Memory B cell (primary cell): ENCODE results near the gene PNPLA6.
"Not testable (repeated sequence)": the region's sequence is repeated elsewhere in the genome, so short reads cannot be mapped to it uniquely, and the experiment has no call there.

Experiments
- ATAC-seq: fragments of 150-1000 bp; cut with Tn5 transposase; 2 replicates; pipeline ENCODE4 v1.10.0; 2021; ENCODE audit warnings: low read depth, mild to moderate bottlenecking, moderate library complexity
- DNase-seq, 2 donors: peaks; one replicate each; pipeline ENCODE4 v3.0.0; 2022; ENCODE audit warnings: low spot score in 2 of 2
- H3K27ac Mint-ChIP-seq: one replicate; pipeline ENCODE4 v1.8.0; 2022; ENCODE audit warnings: mild to moderate bottlenecking, moderate library complexity, mixed read lengths
- H3K27me3 Mint-ChIP-seq: one replicate; pipeline ENCODE4 v1.8.0; 2022; ENCODE audit warnings: mixed read lengths
- H3K36me3 Mint-ChIP-seq: one replicate; pipeline ENCODE4 v1.8.0; 2022; ENCODE audit warnings: mild to moderate bottlenecking, mixed read lengths
- H3K4me1 Mint-ChIP-seq: one replicate; pipeline ENCODE4 v1.8.0; 2022; ENCODE audit warnings: mixed read lengths
- H3K4me3 Mint-ChIP-seq: one replicate; pipeline ENCODE4 v1.8.0; 2022; ENCODE audit warnings: mild to moderate bottlenecking, moderate library complexity, mixed read lengths
- H3K9me3 Mint-ChIP-seq: one replicate; pipeline ENCODE4 v1.8.0; 2022; ENCODE audit warnings: mixed read lengths

The PNPLA6 gene

DNA sequence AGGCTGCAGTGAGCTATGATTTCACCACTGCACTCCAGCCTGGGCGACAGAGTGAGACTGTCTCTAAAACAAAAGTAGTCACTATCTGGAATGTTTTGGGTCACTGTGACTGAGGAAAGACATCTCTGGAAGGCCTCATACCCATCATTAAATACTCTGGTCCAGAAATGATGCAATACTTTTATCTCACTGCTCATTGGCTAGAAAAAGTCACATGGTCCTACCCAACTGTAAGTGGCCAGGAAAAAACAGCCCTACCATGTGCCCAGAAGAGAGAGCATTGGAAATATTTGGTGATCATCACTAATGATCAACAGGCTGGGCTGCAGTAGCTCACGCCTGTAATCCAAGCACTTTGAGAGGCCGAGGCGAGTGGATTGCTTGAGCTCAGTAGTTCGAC is 29.8 kb downstream of the PNPLA6 start:
- Mint-ChIP-seq H3K27me3 (no peaks in the 10 kb centered on the region), H3K9me3 (peaks cover 3% of the 10 kb centered on the region), H3K4me1 (no peaks in the 10 kb centered on the region), H3K4me3 (no peak overlapping the region), H3K27ac (no peak overlapping the region), H3K36me3 (peaks cover 7% of the 10 kb centered on the region)
- no peak for DNase-seq
- ATAC-seq, result no peak

DNA sequence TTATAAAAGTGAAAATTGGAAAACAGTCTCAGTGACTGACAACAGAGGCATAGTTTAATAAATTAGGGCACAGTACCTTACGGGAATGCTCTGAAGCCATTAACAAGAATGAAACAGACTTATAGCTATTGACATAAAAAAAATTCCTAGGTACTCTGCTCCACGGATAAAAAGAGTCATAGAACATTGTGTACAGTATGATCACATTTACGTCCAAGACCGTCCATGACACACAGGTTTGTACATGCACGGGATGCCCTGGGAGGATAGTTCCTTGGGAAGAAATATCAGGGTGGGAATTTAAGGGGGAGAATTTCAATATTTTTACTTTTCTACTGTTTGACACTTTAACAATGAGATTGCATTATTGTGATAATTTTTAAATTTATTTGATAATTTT is 35.2 kb downstream of the PNPLA6 start:
- no peak for ATAC-seq
- Mint-ChIP-seq H3K9me3 (no peaks in the 10 kb centered on the region), H3K27ac (no peak overlapping the region), H3K4me3 (no peak overlapping the region), H3K36me3 (no peaks in the 10 kb centered on the region), H3K27me3 (peaks cover 2% of the 10 kb centered on the region), H3K4me1 (no peaks in the 10 kb centered on the region)
- DNase-seq, result no peak

DNA sequence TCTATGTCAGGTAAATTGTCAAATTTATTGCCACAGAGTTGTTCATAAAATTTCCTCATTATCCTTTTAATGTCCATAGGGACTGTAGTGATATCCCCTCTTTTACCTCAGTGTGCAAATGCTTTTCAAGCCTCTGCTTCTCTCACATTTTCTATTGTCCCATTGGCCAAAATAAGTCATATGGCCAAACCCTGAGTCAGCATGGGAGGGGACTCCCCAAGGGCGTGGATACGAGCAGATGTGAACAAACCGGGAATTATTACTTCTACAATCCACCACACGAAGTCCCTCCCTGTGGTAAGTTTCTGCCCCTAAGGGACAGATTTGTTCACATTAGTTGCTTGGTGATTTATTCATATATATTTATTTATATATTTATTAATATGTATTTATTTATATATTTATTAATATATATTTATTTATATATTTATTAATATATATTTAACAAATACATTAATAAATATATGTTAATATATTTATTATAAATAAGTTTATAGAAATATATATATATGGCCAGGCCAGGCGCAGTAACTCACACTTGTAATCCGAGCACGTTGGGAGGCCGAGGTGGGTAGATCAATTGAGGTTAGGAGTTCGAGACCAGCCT is 40.0 kb downstream of the PNPLA6 start:
- Mint-ChIP-seq H3K27me3 (peaks cover 8% of the 10 kb centered on the region), H3K4me3 (no peak overlapping the region)

GRCh38 chr19:7577422-7577821 is 41.9 kb downstream of the PNPLA6 start:
- not testable (repeated sequence) for ATAC-seq, H3K27me3 Mint-ChIP-seq, H3K4me1 Mint-ChIP-seq, H3K9me3 Mint-ChIP-seq, DNase-seq, H3K36me3 Mint-ChIP-seq, H3K4me3 Mint-ChIP-seq, H3K27ac Mint-ChIP-seq

More for the DNA sequence above, 40.0 kb downstream of the PNPLA6 start:
- peaks cover 3% of the 10 kb centered on the region for H3K36me3 Mint-ChIP-seq
- peak; percentile 70 for ATAC-seq
- no peak for DNase-seq
- H3K9me3 Mint-ChIP-seq, result peaks cover 3% of the 10 kb centered on the region
- no peak overlapping the region for H3K27ac Mint-ChIP-seq
- no peaks in the 10 kb centered on the region for H3K4me1 Mint-ChIP-seq

DNA sequence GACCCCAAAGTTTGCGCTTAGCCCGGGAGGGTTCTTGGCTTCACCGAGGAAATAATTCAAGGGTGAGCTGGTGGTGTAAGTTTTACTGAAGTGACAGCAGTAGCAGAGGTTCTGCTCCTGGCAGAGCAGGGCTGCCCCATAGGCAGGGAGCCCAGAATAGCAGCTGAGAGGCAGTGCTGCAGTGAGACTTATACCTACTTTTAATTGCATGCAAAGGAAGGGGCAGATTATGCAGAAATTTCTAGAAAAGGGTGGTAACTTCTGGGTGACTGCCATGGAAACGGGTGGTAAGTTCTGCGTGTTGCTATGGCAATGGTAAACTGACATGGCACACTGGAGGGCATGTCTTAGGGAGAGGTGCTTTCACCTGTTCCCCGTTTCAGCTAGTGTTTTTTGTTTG is 42.6 kb downstream of the PNPLA6 start:
- Mint-ChIP-seq H3K4me1 (no peaks in the 10 kb centered on the region), H3K4me3 (no peak overlapping the region), H3K27ac (no peak overlapping the region), H3K9me3 (peaks cover 3% of the 10 kb centered on the region), H3K27me3 (peaks cover 10% of the 10 kb centered on the region), H3K36me3 (peaks cover 3% of the 10 kb centered on the region)
- peak; percentile 53 for ATAC-seq
- DNase-seq, result no peak

- Mint-ChIP-seq H3K27ac (no peak overlapping the region), H3K4me1 (no peaks in the 10 kb centered on the region), H3K9me3 (peaks cover 3% of the 10 kb centered on the region), H3K4me3 (no peak overlapping the region), H3K27me3 (peaks cover 10% of the 10 kb centered on the region), H3K36me3 (peaks cover 3% of the 10 kb centered on the region)
- DNase-seq, result no peak
- no peak for ATAC-seq
Observed at GRCh38 chr19:7579182-7579581, 43.7 kb downstream of the PNPLA6 start.

DNA sequence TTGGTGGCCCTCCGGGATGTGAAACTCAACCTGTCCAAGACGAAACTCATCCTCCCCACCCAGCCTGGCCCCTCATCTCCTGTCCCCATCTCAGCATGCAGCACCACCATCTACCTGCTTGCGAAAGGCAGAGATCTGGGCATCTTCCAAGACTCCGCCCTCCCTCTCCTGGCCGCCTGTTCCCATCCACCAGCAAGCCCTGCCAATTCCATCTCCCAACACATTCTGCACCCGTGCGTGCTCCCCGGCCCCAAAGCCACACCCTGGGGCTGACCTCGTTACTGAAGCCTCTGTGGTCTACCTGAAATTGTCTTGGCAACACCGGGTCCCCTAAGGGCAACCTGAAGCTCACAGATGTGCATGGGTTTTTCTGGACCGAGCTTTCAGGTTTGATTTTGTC is 46.9 kb downstream of the PNPLA6 start:
- Mint-ChIP-seq H3K9me3 (peaks cover under 1% of the 10 kb centered on the region), H3K4me3 (no peak overlapping the region), H3K27ac (no peak overlapping the region), H3K4me1 (no peaks in the 10 kb centered on the region), H3K27me3 (peaks cover 11% of the 10 kb centered on the region), H3K36me3 (no peaks in the 10 kb centered on the region)
- ATAC-seq (no peak), DNase-seq (no peak)

DNA sequence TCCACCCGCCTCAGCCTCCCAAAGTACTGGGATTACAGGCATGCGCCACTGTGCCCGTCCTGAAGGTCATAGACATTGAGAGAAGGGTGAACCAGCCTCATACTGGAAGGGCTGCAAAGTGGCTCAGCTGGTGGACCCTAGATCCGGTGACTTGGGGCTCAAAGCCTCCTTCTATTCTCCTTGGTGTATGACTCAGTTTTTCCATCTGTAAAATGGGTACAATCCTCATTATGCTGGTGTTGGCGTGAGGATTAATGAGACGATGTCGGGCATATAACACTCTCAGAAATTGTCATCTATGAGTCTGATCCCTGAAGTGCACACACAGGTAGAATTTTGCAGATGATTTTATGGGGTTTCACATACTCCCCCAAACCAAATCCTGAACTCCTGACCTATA is 54.3 kb downstream of the PNPLA6 start:
- no peaks in the 10 kb centered on the region for H3K9me3 Mint-ChIP-seq

DNA sequence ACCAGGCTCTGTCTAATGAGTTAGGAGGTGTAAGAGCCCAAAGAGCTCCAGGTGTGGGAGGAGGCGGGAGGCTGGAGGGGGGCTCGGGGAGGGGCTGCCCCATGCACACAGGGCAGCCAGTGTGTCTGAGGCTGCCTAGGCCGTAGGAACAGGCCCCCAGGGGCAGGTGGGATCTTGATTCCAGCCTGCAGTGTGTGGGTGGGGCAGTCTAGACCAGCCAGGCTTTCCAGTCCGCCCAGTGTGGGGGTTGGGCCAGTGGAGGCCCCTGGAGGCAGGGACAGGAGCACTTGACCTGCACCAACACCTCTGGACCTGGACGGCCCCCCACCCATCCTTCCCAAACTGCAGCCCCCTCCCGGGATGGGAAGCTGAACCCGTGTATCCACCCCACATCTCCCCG is 54.7 kb downstream of the PNPLA6 start:
- no peak for ATAC-seq
- DNase-seq, result no peak
- H3K4me3 Mint-ChIP-seq, result no peak overlapping the region
- peaks cover 2% of the 10 kb centered on the region for H3K4me1 Mint-ChIP-seq
- no peaks in the 10 kb centered on the region for H3K9me3 Mint-ChIP-seq
- H3K27ac Mint-ChIP-seq, result no peak overlapping the region
- H3K27me3 Mint-ChIP-seq, result peaks cover 18% of the 10 kb centered on the region
- no peaks in the 10 kb centered on the region for H3K36me3 Mint-ChIP-seq

More for the DNA sequence above, 54.3 kb downstream of the PNPLA6 start:
- DNase-seq, result no peak
- H3K4me3 Mint-ChIP-seq, result no peak overlapping the region
- no peaks in the 10 kb centered on the region for H3K4me1 Mint-ChIP-seq
- H3K27me3 Mint-ChIP-seq, result peaks cover 18% of the 10 kb centered on the region
- H3K27ac Mint-ChIP-seq, result no peak overlapping the region
- no peak for ATAC-seq
- no peaks in the 10 kb centered on the region for H3K36me3 Mint-ChIP-seq

DNA sequence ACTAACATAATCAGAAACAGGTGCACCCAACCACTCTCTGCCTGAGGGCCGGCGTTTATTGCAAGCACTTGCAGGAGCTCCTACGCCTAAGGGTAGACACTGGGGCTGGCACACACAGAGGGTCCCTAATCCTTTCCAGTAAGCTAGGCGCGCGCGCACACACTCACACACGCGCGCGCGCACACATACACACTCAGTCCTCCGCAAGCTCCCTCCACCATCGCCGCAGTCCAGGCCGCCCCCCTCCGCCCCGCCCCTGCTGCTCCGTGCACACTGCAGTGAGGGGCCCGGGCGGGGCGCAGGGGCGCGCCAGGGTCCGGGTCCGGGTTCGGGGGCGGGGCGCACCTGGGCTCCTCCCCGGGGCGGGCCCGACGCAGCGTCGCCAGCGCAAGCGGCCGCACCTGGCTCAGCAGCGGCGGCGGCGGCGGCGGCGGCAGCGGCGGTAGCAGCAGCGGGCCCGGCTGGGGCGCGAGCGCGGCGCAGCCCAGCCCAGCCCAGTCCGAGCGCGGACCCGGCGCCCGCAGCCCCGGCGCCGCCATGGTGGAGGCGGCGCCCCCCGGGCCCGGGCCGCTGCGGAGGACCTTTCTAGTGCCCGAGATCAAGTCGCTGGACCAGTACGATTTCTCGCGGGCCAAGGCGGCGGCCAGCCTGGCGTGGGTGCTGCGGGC is 60.1 kb downstream of the PNPLA6 start, which contains the start of gene CAMSAP3:
CAMSAP3 (plus strand) TSS at position 398 of the 668 bp plus-strand sequence; CDS start at position 538, 140 bp downstream.
- H3K4me3 Mint-ChIP-seq, result peak within 1 kb of the TSS; percentile 82
- H3K36me3 Mint-ChIP-seq, result no peaks in the 10 kb centered on the region
- peaks cover 6% of the 10 kb centered on the region for H3K4me1 Mint-ChIP-seq
- no peaks in the 10 kb centered on the region for H3K9me3 Mint-ChIP-seq
- peak in 1 of 2 donors; percentile 49 for DNase-seq
- peaks cover 36% of the 10 kb centered on the region for H3K27me3 Mint-ChIP-seq
- ATAC-seq, result peak; percentile 86
- H3K27ac Mint-ChIP-seq, result no peak within 1 kb of the TSS

DNA sequence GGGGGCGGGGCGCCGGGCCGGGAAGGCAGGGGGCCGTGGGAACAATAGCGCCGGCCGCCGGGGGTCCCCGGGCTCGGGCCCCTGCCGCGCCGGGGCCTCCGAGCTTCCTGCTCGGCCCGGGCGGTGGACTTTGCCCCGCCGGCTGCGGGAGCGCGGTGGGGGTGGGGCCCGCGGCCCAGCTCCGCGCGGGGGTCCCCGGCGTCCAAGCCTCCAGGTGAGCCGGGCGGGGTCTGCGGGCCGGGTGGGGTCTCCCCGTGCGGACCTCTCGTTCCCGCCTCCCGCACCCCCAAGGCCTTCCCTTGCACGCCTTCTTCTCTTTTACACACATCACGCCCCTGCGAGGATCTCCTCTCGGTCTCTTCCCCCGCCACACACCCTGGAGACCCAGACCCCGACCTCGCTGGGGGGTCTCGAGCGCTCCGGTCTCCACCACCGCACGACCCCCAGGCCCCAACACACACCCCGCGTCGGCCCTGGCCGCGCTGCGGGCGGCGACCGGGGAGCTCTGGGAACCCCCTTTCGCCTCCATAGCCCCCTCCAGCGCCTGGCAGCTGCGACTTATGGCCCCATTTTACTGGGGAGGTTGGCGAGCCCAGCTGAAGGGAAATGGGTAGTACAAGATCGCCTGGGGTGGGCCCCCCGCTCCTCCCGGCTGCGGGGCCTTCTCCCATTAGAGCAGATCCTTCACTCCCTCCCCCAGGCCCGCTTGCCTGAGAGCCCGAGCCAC is 60.9 kb downstream of the PNPLA6 start:
- Mint-ChIP-seq H3K27me3 (peaks cover 36% of the 10 kb centered on the region), H3K9me3 (peaks cover 2% of the 10 kb centered on the region), H3K4me3 (peak overlapping the region; percentile 82), H3K4me1 (peaks cover 9% of the 10 kb centered on the region), H3K27ac (no peak overlapping the region), H3K36me3 (no peaks in the 10 kb centered on the region)
- DNase-seq (no peak), ATAC-seq (peak; percentile 35)

GRCh38 chr19:7597689-7598088 is 62.2 kb downstream of the PNPLA6 start:
- DNase-seq, result no peak
- no peak for ATAC-seq
- Mint-ChIP-seq H3K4me1 (peaks cover 9% of the 10 kb centered on the region), H3K36me3 (no peaks in the 10 kb centered on the region), H3K27ac (no peak overlapping the region), H3K27me3 (peaks cover 39% of the 10 kb centered on the region), H3K4me3 (no peak overlapping the region), H3K9me3 (peaks cover 2% of the 10 kb centered on the region)

- no peak overlapping the region for H3K27ac Mint-ChIP-seq
Observed at GRCh38 chr19:7598180-7598579, 62.7 kb downstream of the PNPLA6 start.

DNA sequence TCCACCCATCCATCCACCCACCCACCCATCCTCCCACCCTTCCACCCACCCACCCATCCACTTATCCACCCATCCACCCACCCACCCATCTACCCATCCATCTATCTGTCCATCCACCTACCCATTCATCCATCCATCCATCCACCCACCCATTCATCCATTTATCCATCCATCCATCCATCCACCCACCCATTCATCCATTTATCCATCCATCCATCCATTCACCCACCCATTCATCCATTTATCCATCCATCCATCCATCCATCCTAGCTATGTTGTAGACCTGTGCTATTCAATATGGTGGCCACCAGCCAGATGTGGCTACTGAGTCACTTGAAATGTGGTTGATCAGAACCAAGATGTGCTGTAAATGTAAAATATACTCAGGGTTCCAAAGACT is 65.2 kb downstream of the PNPLA6 start:
- ATAC-seq (no peak), DNase-seq (no peak)
- peaks cover 6% of the 10 kb centered on the region for H3K9me3 Mint-ChIP-seq
- H3K4me3 Mint-ChIP-seq, result no peak overlapping the region
- H3K36me3 Mint-ChIP-seq, result peaks cover 5% of the 10 kb centered on the region
- H3K27ac Mint-ChIP-seq, result no peak overlapping the region
- H3K27me3 Mint-ChIP-seq, result peaks cover 41% of the 10 kb centered on the region
- H3K4me1 Mint-ChIP-seq, result peaks cover 9% of the 10 kb centered on the region

More at GRCh38 chr19:7598180-7598579, 62.7 kb downstream of the PNPLA6 start:
- peaks cover 9% of the 10 kb centered on the region for H3K4me1 Mint-ChIP-seq
- no peak overlapping the region for H3K4me3 Mint-ChIP-seq
- H3K27me3 Mint-ChIP-seq, result peaks cover 39% of the 10 kb centered on the region
- no peaks in the 10 kb centered on the region for H3K36me3 Mint-ChIP-seq
- ATAC-seq, result no peak
- peaks cover 2% of the 10 kb centered on the region for H3K9me3 Mint-ChIP-seq
- DNase-seq, result no peak
